Hindlimb muscle (tissue), 1 donor: ENCODE measurements around the gene BUB1B. TPM values are rescaled to one million over a fixed set of nuclear protein-coding genes. Genes with fewer than 3 reads are reported as not detected.
"Not testable (repeated sequence)": the region's sequence is repeated elsewhere in the genome, so short reads cannot be mapped to it uniquely, and the experiment has no call there.

Source experiments
- DNase-seq: peaks from one replicate; pipeline ENCODE4 v3.0.0-alpha.2; 2013
- polyA plus RNA-seq: library from polyadenylated mRNA; unstranded; fragments of 120-200 nt; gene quantifications from one replicate; pipeline ENCODE4 v1.2.1, GENCODE V29; 2013; ENCODE audit not compliant: insufficient read length

BUB1B gene
- polyA plus RNA-seq, 1 donor: 7.8 TPM

- DNase-seq: no peak
Measured at GRCh38 chr15:40136470-40137302, 24.2 kb upstream of the BUB1B start.

GRCh38 chr15:40137303-40138200 is 23.3 kb upstream of the BUB1B start:
- no peak for DNase-seq

- DNase-seq: not testable (repeated sequence)
Measured at GRCh38 chr15:40138201-40138570, 22.7 kb upstream of the BUB1B start.

GRCh38 chr15:40142428-40142827 is 18.4 kb upstream of the BUB1B start:
- no peak for DNase-seq

GRCh38 chr15:40146037-40146436 is 14.8 kb upstream of the BUB1B start:
- DNase-seq: no peak

- DNase-seq: no peak
Measured at GRCh38 chr15:40149339-40149738, 11.5 kb upstream of the BUB1B start.

GRCh38 chr15:40150163-40150925 is 10.5 kb upstream of the BUB1B start:
- no peak for DNase-seq

GRCh38 chr15:40151499-40151898 is 9.4 kb upstream of the BUB1B start:
- no peak for DNase-seq

- DNase-seq: no peak
Measured at GRCh38 chr15:40151991-40152390, 8.9 kb upstream of the BUB1B start.

GRCh38 chr15:40154821-40155220 is 6.0 kb upstream of the BUB1B start:
- not testable (repeated sequence) for DNase-seq

- DNase-seq: no peak
Measured at GRCh38 chr15:40155270-40155910, 5.5 kb upstream of the BUB1B start.

- no peak for DNase-seq
Measured at GRCh38 chr15:40157778-40158447, 3.0 kb upstream of the BUB1B start.

- no peak for DNase-seq
Measured at GRCh38 chr15:40160021-40160420, 848 bp upstream of the BUB1B start.

GRCh38 chr15:40161693-40162391 is 973 bp downstream of the BUB1B start:
- DNase-seq: no peak

GRCh38 chr15:40162552-40162951 is 1.7 kb downstream of the BUB1B start:
- no peak for DNase-seq

- no peak for DNase-seq
Measured at GRCh38 chr15:40163657-40164416, 3.0 kb downstream of the BUB1B start.

GRCh38 chr15:40167374-40167773 is 6.5 kb downstream of the BUB1B start:
- DNase-seq: not testable (repeated sequence)

GRCh38 chr15:40175160-40175559 is 14.3 kb downstream of the BUB1B start:
- DNase-seq: no peak

- no peak for DNase-seq
Measured at GRCh38 chr15:40182358-40183029, 21.6 kb downstream of the BUB1B start.
